Ectodermal cell (in vitro differentiated cells): ENCODE measurements around the gene ZSCAN1.
A peak's percentile ranks its signal among the peaks of the same experiment; 100 is the strongest.

ENCODE experiments used
- H3K27ac ChIP-seq: 2 replicates; pipeline ENCODE4 v1.7.0; 2013; ENCODE audit warnings: mild to moderate bottlenecking, low read depth, low read length; ENCODE audit not compliant: insufficient read depth, poor library complexity, severe bottlenecking
- H3K27me3 ChIP-seq: 2 replicates; pipeline ENCODE4 v1.7.0; 2013; ENCODE audit warnings: mild to moderate bottlenecking, low read length; ENCODE audit not compliant: insufficient read depth, control insufficient read depth, poor library complexity, severe bottlenecking
- H3K36me3 ChIP-seq: one replicate; pipeline ENCODE4 v1.7.0; 2013; ENCODE audit warnings: low read length; ENCODE audit not compliant: control insufficient read depth, insufficient read depth
- H3K4me1 ChIP-seq: one replicate; pipeline ENCODE4 v1.7.0; 2013; ENCODE audit warnings: low read length; ENCODE audit not compliant: control insufficient read depth, insufficient read depth
- H3K4me3 ChIP-seq: 2 replicates; pipeline ENCODE4 v1.7.0; 2013; ENCODE audit warnings: low read depth, low read length, control low read depth; ENCODE audit not compliant: insufficient read depth
- H3K9me3 ChIP-seq: 2 replicates; pipeline ENCODE4 v1.7.0; 2013; ENCODE audit warnings: mild to moderate bottlenecking, low read length, moderate library complexity; ENCODE audit not compliant: control insufficient read depth
- WGBS, 2 experiments: methylation state at CpG; one replicate each; pipeline ENCODE4 v1.1.7; 2013; ENCODE audit warnings: missing lambda C conversion rate in 2 of 2; 5-methylcytosine and 5-hydroxymethylcytosine counted together

Gene ZSCAN1

GRCh38 chr19:58009666-58010301 lies 24.0 kb upstream of the ZSCAN1 start:
- Histone ChIP-seq H3K27me3 (no peaks in the 10 kb centered on the region), H3K36me3 (peaks cover 30% of the 10 kb centered on the region), H3K4me3 (no peak overlapping the region), H3K27ac (no peak overlapping the region), H3K4me1 (no peaks in the 10 kb centered on the region), H3K9me3 (no peaks in the 10 kb centered on the region)
- WGBS, 2 experiments, result 86 to 87% methylated on average over 41 of the region's 41 CpGs

- no peaks in the 10 kb centered on the region for H3K27me3 ChIP-seq
- H3K4me3 ChIP-seq, result no peak overlapping the region
- no peak overlapping the region for H3K27ac ChIP-seq
- 97% methylated on average over 21 of the region's 22 CpGs for WGBS, 2 experiments
- H3K4me1 ChIP-seq, result no peaks in the 10 kb centered on the region
- H3K36me3 ChIP-seq, result peaks cover 25% of the 10 kb centered on the region
- H3K9me3 ChIP-seq, result no peaks in the 10 kb centered on the region
Measured at GRCh38 chr19:58010507-58010906, 23.3 kb upstream of the ZSCAN1 start.

- Histone ChIP-seq H3K27ac (no peak overlapping the region), H3K4me3 (no peak overlapping the region), H3K27me3 (no peaks in the 10 kb centered on the region), H3K36me3 (peaks cover 4% of the 10 kb centered on the region), H3K9me3 (peaks cover 2% of the 10 kb centered on the region), H3K4me1 (no peaks in the 10 kb centered on the region)
- WGBS, 2 experiments, result 75 to 77% methylated on average over 5 of the region's 5 CpGs
Measured at GRCh38 chr19:58014141-58014540, 19.7 kb upstream of the ZSCAN1 start.

GRCh38 chr19:58020129-58020528 lies 13.7 kb upstream of the ZSCAN1 start:
- H3K36me3 ChIP-seq, result no peaks in the 10 kb centered on the region
- H3K27ac ChIP-seq, result no peak overlapping the region
- WGBS, 2 experiments, result 71 to 75% methylated on average over 7 of the region's 7 CpGs
- H3K27me3 ChIP-seq, result no peaks in the 10 kb centered on the region
- H3K4me1 ChIP-seq, result no peaks in the 10 kb centered on the region
- no peak overlapping the region for H3K4me3 ChIP-seq
- peaks cover 2% of the 10 kb centered on the region for H3K9me3 ChIP-seq

- Histone ChIP-seq H3K36me3 (no peaks in the 10 kb centered on the region), H3K4me1 (no peaks in the 10 kb centered on the region), H3K4me3 (no peak overlapping the region), H3K9me3 (peaks cover 1% of the 10 kb centered on the region), H3K27me3 (no peaks in the 10 kb centered on the region), H3K27ac (no peak overlapping the region)
- 71 to 73% methylated on average over 30 of the region's 30 CpGs for WGBS, 2 experiments
Measured at GRCh38 chr19:58021541-58022282, 12.1 kb upstream of the ZSCAN1 start.

GRCh38 chr19:58022283-58022660 lies 11.6 kb upstream of the ZSCAN1 start:
- H3K36me3 ChIP-seq, result no peaks in the 10 kb centered on the region
- H3K4me3 ChIP-seq, result no peak overlapping the region
- no peak overlapping the region for H3K27ac ChIP-seq
- H3K9me3 ChIP-seq, result no peaks in the 10 kb centered on the region
- no peaks in the 10 kb centered on the region for H3K4me1 ChIP-seq
- no peaks in the 10 kb centered on the region for H3K27me3 ChIP-seq
- WGBS, 2 experiments, result 77 to 84% methylated on average over 4 of the region's 4 CpGs

GRCh38 chr19:58024661-58025060 lies 9.2 kb upstream of the ZSCAN1 start:
- WGBS, 2 experiments, result 88% methylated on average over 12 of the region's 12 CpGs
- Histone ChIP-seq H3K9me3 (no peaks in the 10 kb centered on the region), H3K27me3 (no peaks in the 10 kb centered on the region), H3K4me3 (no peak overlapping the region), H3K4me1 (no peaks in the 10 kb centered on the region), H3K27ac (no peak overlapping the region), H3K36me3 (no peaks in the 10 kb centered on the region)

GRCh38 chr19:58034477-58034793 lies 610 bp downstream of the ZSCAN1 start:
- Histone ChIP-seq H3K27me3 (no peaks in the 10 kb centered on the region), H3K4me3 (peak overlapping the region; percentile 40), H3K4me1 (no peaks in the 10 kb centered on the region), H3K9me3 (no peaks in the 10 kb centered on the region), H3K36me3 (no peaks in the 10 kb centered on the region), H3K27ac (no peak overlapping the region)
- WGBS, 2 experiments, result 40 to 42% methylated on average over 15 to 18 of the region's 20 CpGs

GRCh38 chr19:58035863-58036262 lies 2.0 kb downstream of the ZSCAN1 start:
- 76 to 81% methylated on average over 8 of the region's 8 CpGs for WGBS, 2 experiments
- H3K4me1 ChIP-seq, result no peaks in the 10 kb centered on the region
- H3K4me3 ChIP-seq, result no peak overlapping the region
- no peak overlapping the region for H3K27ac ChIP-seq
- H3K36me3 ChIP-seq, result no peaks in the 10 kb centered on the region
- H3K9me3 ChIP-seq, result no peaks in the 10 kb centered on the region
- H3K27me3 ChIP-seq, result no peaks in the 10 kb centered on the region

- 82 to 84% methylated on average over 44 of the region's 44 CpGs for WGBS, 2 experiments
- Histone ChIP-seq H3K9me3 (no peaks in the 10 kb centered on the region), H3K27me3 (no peaks in the 10 kb centered on the region), H3K36me3 (no peaks in the 10 kb centered on the region), H3K4me1 (no peaks in the 10 kb centered on the region), H3K27ac (no peak overlapping the region), H3K4me3 (no peak overlapping the region)
Measured at GRCh38 chr19:58037927-58038687, 4.3 kb downstream of the ZSCAN1 start.
